ENCODE data around the gene URB1.
A peak's percentile ranks its signal among the peaks of the same experiment; 100 is the strongest.

The URB1 gene

GRCh38 chr21:32411350-32412161, 18.7 kb upstream of the URB1 start:
- peak overlapping the region; percentile 86 for H3K27ac ChIP-seq
- TF ChIP-seq CTCF (IDR thresholded peaks at IDR 0.05) (no peak), ZFX (IDR thresholded peaks at IDR 0.05; ENCODE audit: borderline replicate concordance) (no peak)

GRCh38 chr21:32410916-32411315, 18.1 kb upstream of the URB1 start:
- H3K27ac ChIP-seq: peak overlapping the region; percentile 86
- TF ChIP-seq CTCF (IDR thresholded peaks at IDR 0.05): no peak
- no peak for TF ChIP-seq ZFX (IDR thresholded peaks at IDR 0.05; ENCODE audit: borderline replicate concordance)

GRCh38 chr21:32410291-32410690, 17.5 kb upstream of the URB1 start:
- TF ChIP-seq CTCF (IDR thresholded peaks at IDR 0.05) (no peak), ZFX (IDR thresholded peaks at IDR 0.05; ENCODE audit: borderline replicate concordance) (no peak)

GRCh38 chr21:32406405-32406804, 13.6 kb upstream of the URB1 start:
- TF ChIP-seq ZFX (IDR thresholded peaks at IDR 0.05; ENCODE audit: borderline replicate concordance) (no peak), CTCF (IDR thresholded peaks at IDR 0.05) (no peak)
- no peak overlapping the region for H3K27ac ChIP-seq

More at GRCh38 chr21:32410291-32410690, 17.5 kb upstream of the URB1 start:
- peak overlapping the region; percentile 86; the same call in 1 of the 2 replicates for H3K27ac ChIP-seq

- TF ChIP-seq CTCF (IDR thresholded peaks at IDR 0.05): peak; percentile 82
- no peak for TF ChIP-seq ZFX (IDR thresholded peaks at IDR 0.05; ENCODE audit: borderline replicate concordance)
- H3K27ac ChIP-seq: no peak overlapping the region
These were observed 10.5 kb upstream of the URB1 start for GRCh38 chr21:32403201-32403777.

GRCh38 chr21:32393677-32394001, 827 bp upstream of the URB1 start:
- H3K27ac ChIP-seq: peak overlapping the region; percentile 65
- TF ChIP-seq ZFX (IDR thresholded peaks at IDR 0.05; ENCODE audit: borderline replicate concordance) (no peak), CTCF (IDR thresholded peaks at IDR 0.05) (no peak)

- peak overlapping the region; percentile 65; the same call in 1 of the 2 replicates for H3K27ac ChIP-seq
- TF ChIP-seq CTCF (IDR thresholded peaks at IDR 0.05) (no peak), ZFX (IDR thresholded peaks at IDR 0.05; ENCODE audit: borderline replicate concordance) (no peak)
These were observed 423 bp downstream of the URB1 start for GRCh38 chr21:32392299-32392879.

Data from 22Rv1 (cell line).